GM18507 (cell line): ENCODE data around the gene PARP1.

Experiments used
- DNase-seq: peaks from one replicate; pipeline ENCODE4 v3.0.0; 2011; ENCODE audit warnings: low read depth; ENCODE audit not compliant: insufficient read length; ENCODE audit errors: extremely low spot score
- FAIRE-seq: peaks from 2 replicates; lab custom pipeline; 2011; peaks lifted over from hg19 to GRCh38; lab: Jason Lieb, UNC

PARP1 gene

DNA sequence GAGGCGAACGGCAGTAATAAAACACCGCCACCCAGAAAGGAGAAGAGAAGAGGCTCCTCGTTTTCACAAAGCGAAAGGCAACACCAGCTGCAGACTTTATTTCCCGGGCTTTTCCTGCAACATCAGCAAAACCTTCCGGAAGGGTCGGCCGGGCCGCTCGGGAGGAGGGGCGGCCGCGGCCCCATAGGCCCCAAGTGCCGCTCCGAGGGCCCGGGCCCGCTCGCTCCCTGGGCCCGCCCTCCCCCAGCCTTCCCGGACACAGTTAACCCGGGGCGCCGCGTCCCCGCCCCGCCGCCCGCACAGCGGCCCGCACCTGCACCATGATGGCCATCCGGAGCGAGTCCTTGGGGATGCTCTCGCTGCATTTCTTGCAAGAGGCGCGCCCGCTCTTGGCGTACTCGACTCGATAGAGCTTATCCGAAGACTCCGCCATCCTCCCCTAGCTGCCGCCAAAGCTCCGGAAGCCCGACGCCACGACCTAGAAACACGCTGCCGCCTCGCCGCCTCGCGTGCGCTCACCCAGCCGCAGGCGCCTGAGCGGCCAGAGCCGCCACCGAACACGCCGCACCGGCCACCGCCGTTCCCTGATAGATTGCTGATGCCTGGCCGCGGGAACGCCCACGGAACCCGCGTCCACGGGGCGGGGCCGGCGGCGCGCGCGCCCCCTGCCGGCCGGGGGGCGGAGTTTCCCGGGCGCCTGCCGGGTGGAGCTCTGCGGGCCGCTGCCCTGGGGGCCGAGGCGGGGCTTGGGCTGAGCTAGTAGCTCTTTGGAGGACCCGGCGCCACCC, at the start of gene PARP1:
Gene PARP1, minus strand, starts transcription at position 597 of the 788 bp plus-strand sequence. Its CDS starts 164 bp downstream, at position 433.
- FAIRE-seq (peak; percentile 81), DNase-seq (peak; percentile 93)

DNA sequence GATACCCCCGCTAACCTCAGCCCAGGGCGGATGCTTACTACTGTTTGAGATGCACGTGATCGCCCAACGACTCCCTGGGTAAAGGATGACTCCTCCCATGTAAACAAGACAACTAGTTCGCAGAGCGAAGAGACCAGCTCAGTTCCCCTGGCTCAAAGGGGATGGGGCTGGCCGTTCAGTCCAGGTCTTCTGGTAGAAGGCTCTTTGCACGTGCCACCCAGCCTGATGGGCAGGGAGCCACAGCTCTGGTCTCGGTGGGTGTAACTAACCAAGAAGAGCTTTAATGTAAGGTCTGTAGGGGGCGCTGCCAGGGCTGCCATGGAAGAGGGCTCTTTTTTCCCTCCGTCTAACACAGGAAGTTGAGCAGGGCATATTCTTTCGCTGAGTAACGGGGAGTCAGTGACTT, 49.4 kb upstream of the PARP1 start:
- FAIRE-seq, result no peak
- DNase-seq, result no peak

DNA sequence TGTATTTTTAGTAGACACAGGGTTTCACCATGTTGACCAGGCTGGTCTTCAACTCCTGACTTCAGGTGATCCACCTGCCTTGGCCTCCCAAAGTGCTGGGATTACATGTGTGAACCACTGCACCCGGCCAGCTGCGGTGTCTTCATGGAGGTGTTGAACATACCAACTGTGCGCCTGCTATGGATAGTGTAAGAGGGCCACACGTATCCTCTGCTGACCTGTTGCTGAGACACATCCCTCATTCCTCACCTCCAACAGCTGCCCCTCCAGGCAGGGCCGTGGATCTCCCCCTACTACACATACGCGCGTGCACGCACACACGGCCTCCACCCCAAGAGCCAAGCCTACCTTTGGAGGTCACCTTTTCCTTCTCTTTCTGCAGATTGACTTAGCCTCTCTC, 48.0 kb upstream of the PARP1 start:
- DNase-seq (no peak), FAIRE-seq (no peak)

DNA sequence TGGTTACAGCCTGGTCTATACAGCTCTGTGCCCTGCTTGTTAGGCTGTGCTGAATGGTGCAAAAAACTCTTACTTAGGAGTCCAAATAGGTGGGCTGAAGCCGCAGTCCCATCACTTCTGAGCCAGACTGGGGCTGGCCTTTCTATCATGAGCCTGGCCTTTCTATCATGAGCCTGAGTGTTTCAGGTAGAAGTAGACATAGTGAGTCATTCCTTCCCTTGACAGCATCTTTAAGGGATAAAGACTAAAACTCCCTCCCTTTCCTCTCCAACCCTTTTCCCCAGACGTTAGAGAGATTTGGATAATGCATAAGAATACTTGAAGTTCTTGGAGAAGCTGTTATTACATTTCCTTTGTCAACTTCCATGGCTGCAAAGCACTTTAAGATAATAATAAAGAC, 46.5 kb upstream of the PARP1 start:
- no peak for FAIRE-seq
- no peak for DNase-seq

DNA sequence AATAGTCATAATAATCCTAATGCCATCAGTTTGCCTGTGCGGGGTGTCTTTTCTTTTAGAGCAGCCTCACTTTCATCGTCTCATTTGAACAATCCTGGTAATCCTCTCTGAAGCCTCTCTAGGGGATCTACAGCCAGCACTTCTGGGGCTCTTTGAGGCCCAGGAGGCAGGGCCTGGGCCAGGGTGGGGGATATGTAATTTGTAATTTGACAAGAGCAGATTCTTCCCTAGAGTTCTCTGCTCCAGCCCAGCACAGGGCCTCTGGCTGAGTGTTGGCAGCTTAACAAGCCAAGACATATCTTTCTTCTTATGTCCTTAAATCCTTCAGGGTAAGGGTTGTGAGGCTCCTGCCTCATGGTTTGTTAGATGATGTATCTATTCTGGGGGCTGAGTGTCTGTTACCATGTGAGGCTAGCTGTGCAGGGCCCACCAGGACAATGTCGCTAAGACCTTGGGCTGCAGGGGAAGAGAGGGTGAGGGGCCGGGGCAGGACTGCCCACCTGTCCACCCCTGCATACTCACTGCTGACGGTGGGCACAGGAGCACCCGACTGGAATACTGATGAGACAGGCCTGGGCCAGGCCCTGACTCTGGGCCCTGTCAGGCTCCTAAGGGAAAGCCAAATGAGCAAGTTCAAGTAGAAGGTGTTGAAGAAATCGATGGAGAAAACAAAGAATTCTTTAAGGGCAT, 45.3 kb upstream of the PARP1 start:
- DNase-seq (no peak), FAIRE-seq (no peak)

DNA sequence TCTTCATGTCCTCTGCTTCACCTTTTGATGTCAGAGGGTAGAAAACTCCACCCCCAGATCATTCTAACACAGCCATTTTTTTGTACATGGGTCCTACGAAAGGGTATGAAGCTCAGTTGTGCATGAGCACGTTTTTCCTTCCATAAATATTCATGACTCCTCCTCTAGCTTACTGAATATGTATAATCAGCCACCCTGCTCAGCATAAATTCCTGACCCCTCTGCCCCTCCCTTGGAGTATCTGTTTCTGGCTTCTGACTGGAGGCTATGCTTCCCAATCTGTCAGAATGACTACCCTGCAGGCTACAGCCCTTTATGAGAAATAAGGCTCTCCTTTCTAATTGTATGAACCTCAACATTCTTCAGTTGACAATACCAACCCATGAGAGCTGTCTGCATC, 42.8 kb upstream of the PARP1 start:
- FAIRE-seq (no peak), DNase-seq (no peak)

DNA sequence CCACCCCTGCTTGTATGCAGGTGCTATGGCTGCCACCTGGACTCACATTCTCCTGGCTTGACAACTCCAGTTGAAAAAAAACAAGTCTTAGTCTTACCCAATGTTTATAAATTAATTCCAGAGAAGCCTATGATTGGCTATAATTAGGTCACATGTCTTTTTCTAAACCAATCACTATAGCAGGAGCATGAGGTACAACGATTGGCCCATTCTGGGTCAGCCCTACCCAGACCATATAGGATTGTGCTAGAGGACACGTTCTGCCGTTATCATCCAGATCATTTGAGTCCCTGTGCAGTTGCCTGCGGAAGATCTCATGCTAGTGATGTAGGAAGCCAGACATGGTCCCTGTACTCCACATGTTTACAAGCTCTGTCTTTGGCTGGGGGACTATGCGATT, 41.9 kb upstream of the PARP1 start:
- no peak for DNase-seq
- no peak for FAIRE-seq

DNA sequence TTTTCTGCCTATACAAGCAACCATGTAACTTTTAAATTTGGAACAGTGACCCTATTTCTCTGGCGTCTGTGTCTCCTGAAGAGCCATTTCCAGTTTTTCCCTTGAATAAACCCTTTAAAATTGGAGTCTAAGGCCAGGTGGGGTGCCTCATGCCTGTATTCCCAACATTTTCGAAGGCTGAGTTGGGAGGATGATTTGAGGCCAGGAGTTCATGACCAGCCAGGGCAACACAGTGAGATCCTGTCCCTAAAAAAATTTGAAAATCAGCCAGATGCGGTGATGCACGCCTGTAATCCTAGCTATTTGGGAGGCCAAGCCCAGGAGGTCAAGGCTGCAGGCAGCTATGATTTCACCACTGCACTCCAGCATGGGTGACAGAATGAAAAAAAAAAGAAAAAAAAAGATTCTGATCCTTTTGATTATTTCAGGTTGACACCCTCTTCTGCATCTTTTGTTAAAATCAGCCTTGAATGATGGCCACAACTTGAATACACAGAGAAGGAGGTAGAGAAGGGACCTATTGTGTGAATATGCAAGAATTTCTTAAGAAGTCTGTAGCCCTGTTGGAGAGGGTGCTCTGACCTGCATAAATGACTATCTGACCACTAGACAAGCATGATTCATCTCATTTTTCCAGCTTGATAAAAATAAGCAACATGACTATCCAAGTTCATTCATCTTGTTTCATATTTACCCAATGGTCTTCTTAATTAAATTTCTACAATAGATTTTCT, 40.2 kb upstream of the PARP1 start:
- no peak for DNase-seq
- no peak for FAIRE-seq

DNA sequence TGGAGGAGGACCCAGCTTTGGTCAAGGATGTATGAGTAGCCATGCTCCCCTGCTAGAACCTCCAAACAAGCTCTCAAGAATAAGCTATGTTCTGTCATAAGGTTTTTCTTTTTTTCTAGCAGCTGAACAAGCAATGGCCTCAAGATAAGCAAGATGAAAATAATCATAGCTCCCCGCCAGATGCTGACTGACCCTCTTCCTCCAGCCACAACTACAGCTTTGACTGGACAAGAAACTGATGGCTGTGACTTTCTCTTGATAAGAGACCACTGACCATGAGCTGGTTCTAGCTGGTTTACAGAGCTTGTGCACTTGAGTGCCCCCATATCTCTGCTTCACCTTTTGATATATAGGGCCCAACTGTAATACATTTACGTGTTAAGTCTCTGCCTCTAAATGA, 38.2 kb upstream of the PARP1 start:
- FAIRE-seq, result no peak
- no peak for DNase-seq

DNA sequence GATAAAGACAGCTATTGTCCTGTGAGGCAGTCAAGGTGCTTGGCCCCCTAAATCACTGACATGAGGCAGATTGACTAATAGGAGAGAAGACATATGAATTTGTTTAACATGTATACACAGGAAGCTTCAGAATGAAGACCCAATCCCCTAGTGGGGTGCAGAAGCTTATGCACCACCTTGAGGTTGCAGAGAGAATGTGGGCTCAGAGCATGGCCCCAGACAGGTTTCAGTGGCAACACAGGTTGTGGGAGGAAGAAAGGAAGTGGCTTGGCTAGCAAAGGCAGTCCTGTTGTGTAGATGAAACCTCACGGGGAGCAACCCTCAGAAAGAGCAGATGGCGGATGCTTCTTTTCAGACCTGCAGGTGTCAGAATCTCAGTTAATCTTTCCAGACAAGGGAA, 37.0 kb upstream of the PARP1 start:
- peak; percentile 94 for FAIRE-seq
- DNase-seq, result peak; percentile 50

DNA sequence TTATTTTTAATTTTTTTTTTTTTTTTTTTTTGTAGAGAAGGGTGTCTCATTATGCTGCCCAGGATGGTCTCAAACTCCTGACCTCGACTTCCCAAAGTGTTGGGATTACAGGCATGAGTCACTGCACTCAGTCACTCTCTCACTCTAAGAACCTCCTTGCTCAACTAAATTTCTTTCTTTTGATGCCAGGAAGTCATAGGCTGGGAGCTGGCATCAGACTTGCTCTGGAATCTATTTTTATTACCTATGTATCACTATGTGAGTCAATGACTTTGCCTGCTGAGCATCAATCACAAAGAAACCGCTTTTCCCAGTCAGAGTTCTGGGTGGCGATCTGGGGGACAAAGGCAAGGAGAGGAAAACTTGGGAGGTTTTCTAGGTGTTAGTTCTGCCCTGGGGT, 35.5 kb upstream of the PARP1 start:
- FAIRE-seq (no peak), DNase-seq (no peak)

DNA sequence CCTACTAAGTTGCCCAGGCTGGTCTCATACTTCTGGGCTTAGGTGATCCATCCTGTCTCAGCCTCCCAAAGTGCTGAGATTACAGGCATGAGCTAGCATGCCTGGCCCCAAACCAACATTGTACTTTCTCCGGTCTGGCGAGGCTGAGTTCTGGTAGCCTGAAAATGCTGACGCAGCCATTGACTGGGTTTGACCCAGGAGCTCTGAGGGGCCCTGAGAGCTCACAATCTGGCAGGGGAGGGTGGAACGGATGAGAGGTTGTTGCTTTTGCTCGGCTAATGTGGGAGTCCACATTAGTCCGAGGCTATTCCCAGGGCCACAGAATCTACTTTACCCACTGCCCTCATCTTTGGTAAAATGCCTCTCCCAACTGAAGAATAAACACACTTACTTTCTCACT, 35.1 kb upstream of the PARP1 start:
- FAIRE-seq, result no peak
- no peak for DNase-seq

DNA sequence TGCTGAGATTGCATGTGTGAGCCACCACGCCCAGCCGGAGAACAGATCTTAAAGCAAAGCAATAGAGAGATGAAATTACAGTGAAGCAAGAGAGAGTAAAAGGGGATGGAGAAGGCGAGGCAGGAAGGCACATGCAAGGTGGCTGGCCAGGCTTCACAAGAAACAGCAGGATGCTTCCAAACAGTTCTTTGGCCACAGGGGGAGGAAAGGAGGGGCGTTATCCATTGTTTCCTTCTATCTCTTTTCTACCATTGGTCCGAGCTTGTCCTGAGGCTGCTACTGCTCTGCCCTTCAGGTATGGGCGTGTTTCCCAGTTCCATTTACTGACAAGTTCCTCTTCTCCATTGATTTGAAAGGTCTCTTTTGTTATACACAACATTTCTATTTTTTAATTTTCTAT, 33.7 kb upstream of the PARP1 start:
- FAIRE-seq, result no peak
- DNase-seq, result no peak

DNA sequence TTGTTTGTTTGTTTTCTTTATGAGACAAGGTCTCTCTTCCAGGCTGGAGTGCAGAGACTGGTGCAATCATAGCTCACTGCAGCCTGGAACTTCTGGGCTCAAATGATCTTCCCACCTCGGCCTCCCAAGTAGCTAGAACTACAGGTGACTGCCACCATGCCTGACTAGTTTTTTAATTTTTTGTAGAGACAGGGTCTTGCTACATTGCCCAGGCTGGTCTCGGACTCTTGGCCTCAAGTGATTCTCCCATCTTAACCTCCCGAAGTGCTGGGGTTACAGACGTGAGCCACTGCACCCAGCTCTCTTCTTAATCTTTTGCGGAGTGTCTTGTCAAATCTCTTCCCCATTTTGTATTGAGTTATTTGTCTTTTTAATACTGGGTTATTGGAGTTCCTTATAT, 32.6 kb upstream of the PARP1 start:
- FAIRE-seq, result no peak

DNA sequence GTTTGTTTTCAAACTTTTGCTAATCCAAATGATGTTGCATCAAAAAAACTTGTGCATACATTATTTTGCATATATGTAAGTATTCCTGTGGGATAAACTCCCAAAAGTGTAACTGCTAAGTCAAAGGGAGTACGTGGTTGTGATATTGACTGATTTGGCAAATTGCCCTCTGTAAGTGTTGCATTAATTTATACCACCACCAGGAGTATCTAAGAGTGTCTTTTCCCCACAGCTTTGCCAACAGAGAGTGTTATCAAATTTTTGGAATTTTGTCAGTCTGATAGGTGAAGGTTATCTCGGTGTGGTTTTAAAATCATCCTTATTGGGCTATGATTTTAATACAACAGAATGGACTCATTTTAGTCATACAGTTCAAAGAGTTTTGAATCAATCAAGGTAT, 30.1 kb upstream of the PARP1 start:
- DNase-seq (no peak), FAIRE-seq (no peak)

More for the DNA sequence above, 32.6 kb upstream of the PARP1 start:
- no peak for DNase-seq

DNA sequence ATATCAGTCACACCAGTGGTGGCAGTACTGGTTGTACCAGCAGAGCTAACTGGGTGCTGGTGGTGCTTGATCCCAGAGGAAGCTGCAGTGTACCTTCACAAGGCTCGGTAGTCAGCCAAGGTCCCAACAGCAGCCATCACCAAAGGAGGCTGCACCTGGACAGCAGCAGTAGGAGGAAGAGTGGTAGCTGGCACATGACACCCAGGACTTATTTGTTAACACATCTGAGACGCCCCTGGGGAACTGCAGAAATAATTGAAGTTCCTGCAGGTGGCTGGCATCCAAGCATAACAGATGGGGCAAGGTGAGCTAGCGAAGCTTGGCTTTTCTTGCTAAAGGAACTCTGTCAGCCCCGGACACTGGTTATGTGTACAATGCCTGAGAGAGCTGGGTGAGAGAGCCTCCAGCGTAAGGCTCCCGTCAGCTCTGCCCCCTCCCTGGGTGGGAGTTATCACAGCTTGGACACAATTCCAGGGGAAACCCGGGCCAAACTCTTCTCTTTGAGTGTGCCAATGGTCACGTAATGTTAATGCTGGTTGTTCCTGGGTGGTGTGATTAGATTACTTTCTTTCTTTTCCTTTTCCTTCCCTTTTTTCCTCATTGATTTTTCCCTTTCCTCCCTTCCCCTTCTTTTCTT, 29.1 kb upstream of the PARP1 start:
- peak; percentile 65 for FAIRE-seq

DNA sequence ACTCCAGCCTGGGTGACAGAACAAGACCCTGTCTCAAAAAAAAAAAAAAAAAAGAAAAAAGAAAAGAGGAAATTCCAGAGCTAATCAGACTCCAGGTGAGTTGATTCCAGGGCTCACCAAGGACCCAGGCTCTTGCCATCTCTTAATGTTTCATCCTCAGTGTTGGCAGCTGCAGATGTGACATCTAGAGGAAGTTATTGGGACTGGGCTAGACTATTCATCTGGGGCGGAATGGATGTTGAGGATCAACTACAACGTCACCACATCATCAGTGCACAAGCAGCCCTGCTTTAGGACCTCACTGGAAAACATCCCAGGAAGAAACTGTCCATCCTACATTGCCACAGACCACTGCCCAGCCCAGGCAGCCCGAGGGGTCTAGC, 28.6 kb upstream of the PARP1 start:
- no peak for FAIRE-seq
- DNase-seq, result no peak

More for the DNA sequence above, 29.1 kb upstream of the PARP1 start:
- DNase-seq, result no peak

DNA sequence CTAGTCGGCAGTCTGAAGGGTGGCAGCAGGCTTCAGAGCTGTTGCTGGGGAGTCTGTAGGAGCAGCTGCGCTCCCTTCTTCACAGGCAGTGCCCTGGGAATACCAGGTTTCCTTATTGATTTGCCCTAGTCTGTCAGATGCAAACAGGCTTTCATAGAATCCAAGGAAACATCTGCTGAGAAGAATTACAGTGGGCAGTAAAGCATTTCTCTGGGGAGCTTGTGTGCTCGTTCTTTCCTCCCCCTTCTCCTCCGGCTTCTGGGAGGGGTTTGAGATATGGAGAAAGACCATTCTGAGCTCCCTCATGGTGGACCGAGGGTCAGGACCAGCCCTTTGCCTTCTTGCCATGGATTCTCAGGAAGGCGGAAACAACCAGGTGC, 25.4 kb upstream of the PARP1 start:
- FAIRE-seq (no peak), DNase-seq (no peak)

DNA sequence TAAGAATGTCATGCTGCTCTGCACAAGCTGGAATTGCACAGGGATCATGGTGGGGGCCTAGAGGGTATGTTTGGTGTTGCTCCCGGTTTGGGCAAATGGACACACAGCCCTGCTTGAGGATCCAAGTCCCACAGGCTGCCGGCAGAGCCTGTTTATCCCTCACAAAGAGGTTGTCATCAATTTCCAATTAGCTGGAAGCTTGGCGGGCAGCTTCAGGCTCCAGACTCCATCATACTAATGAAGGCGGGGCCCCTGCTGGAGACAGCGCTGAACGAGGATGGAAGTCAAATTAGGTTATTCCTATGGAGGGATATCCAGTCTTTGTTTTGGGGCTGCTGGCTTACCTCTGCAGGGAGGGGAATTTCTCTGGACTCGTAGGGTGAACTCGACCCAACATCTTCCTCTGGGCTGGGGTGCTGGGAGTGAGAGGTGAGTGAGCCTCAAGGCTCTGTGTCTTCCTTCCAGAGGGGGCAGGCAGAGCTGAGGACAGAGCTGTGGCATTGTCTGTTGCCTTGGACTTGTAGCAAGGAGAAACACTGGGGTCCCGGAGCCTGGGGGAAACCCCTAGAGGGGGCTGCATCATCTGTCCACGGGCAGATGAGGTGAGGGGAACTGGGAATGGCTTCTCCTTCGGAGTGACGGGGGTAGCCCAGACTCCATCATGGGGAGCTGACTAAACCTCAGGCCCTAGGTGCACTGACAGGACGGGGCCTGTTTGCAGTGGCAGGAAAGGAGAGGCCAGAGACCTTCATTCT, 24.9 kb upstream of the PARP1 start:
- FAIRE-seq, result no peak

More for the DNA sequence above, 24.9 kb upstream of the PARP1 start:
- DNase-seq, result no peak
